NCI-H526 treated with DMSO at 0.1 percent for 48 hours (cell line): Measurements from ENCODE around the gene RNU2-63P.
"Not testable (repeated sequence)": the region's sequence is repeated elsewhere in the genome, so short reads cannot be mapped to it uniquely, and the experiment has no call there.

Source experiments
- DNase-seq: peaks from one replicate; lab custom pipeline; 2025; lab: John Stamatoyannopoulos, UW

RNU2-63P gene

DNA sequence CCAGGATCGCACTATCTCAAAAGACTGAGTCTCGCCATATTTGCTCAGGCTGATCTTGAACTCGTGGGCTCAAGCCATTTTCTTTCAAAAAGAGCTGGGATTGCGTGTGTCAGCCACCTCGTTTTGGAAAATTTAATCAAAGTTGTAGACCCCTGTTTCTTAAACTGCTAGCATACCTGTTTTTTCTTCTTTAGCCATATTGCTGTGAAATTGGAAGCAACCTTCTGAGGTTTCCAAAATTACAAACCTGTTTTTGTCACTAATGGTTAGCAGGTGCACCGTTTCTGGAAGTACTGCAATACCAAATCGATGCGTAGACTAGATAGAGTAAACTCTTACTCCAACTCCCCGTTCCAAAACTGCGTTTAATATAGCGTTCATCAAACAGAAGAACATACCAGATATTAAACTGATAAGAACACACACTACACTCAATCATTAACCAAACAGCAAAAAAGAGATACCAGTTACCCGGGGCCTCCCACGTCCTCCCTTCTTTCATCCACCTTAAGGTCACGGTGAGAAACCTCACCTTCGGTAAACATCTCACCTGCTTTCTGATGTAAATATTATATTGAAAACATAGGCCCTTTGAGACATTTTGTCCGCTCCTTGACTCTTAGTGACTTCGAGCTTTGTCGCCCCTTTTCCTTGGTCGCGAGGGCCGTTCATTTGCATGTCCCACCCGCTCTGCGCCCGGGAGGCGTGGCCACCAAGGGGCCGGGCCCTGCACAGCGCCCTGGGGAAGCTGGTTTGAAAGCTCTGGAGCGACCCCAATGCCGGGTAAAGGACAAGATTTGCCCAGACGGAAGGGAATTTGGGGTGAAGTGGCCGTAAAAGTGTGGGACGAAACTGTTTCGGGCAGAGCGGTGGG, at the start of gene RNU2-63P:
Gene RNU2-63P, minus strand, starts transcription at position 462 of the 874 bp plus-strand sequence.
- peak; percentile 98 for DNase-seq

- DNase-seq: no peak
These were observed 44.9 kb upstream of the RNU2-63P start for GRCh38 chr2:88061295-88061694.

DNA sequence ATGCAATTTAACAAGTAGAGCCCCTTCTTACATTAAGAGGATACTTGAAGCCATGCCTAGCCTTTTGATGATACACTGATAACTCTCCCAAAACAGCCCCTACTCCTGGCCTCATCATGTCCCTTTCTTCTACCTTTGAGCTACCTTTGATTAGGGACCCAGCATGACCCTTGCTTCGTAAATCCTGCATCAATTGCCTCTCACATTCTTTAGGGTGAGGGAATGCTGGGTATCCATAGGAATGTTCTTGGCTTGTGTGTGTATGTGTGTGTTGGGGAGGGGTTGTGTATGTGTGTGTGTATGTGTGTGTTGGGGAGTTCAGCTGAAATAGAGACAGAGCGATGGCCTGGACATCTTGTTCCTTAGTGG, 44.5 kb upstream of the RNU2-63P start:
- DNase-seq: no peak

GRCh38 chr2:88059979-88060906, 43.9 kb upstream of the RNU2-63P start:
- peak; percentile 67 for DNase-seq

GRCh38 chr2:88058191-88058590, 41.8 kb upstream of the RNU2-63P start:
- DNase-seq: no peak

GRCh38 chr2:88057437-88057844, 41.1 kb upstream of the RNU2-63P start:
- no peak for DNase-seq

- peak; percentile 87 for DNase-seq
These were observed 39.2 kb upstream of the RNU2-63P start, which contains the start of gene KRCC1 for GRCh38 chr2:88055371-88056128. KRCC1 (minus strand) TSS chr2:88055783; CDS start chr2:88028563, 27,220 bp downstream.

DNA sequence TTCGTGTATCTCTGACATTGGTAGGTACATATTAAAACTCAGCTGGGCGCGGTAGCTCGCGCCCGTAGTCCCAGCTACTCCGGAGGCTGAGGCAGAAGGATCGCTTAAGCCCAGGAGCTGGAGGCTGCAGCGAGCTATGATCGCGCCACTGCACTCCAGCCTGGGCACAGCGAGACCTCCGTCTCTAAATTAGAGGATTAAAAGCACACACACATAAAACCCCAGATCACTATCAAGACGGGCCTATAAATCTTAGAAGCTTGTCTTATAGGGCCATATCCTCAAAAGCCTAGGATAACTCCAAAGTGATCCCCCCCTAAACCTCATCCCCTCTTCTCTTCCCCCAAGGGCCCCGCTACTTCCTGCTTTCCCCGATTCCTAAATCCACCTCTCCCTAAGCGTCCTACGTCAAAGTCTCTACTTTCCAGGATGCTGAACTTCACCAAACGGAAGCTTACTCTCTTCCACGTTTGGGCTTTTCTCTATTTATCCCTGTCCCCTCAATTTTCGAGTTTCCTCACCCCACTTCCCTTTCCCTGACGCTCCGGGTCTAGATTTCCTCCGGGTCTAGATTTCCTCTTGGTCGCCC, 38.5 kb upstream of the RNU2-63P start:
- no peak for DNase-seq

DNA sequence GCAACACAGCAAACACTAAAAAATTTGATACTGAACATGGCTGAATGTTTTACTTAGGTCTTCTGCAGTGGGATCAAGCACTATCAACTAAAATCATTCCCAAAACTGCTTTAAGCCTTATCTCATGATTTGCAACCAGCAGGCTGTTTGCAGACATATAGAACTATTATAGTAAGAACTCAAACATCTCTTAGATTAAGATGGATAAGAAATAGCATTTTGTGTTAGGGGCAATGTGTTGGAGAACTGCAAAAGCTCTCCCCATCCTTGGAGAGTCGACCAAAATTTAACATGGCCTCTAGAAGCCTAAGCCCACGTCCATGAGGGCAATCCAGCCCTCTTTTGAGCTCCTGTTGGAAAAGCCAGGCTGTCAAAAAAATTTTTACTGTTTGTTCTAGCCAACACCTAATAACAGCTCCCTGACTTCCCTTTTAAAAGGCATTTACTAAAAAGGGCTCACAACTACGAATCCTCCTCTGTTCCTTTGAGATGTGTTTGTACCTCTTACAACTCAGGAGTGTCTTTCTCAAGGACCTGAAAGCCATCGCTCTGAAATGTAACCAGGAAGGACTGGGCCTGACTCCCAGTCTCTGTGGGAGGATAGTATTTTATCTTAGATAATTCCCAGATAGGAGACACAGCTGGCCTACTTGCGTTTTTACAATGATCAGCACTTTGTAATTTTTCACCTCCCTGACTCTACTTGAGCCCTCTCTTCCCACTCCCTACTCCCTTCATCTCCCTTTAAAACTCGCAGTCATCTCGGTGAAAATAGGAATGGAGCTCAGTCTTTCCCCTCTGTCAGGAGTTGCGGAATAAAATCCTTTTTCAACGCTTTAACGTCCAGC, 37.8 kb upstream of the RNU2-63P start:
- DNase-seq: no peak

DNA sequence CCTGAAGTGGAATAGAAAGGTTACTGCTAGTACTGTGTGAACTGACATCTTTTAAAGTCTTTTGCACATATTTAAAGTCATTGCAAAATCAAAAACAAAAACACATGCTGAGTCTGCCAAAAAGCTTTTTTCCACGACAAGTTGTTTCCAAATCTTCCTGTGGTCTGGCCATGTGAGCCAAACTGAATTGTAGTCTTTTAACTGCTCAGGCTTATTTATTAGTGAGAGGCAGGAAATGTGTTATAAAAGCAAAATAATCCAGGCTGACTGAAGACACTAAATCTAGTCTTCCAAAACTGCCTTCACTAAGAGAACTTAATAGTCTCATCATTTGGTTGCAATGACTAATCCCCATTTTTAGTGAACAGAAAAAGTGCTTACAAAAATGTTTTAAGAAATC, 36.9 kb upstream of the RNU2-63P start:
- no peak for DNase-seq

GRCh38 chr2:88051792-88052191, 35.4 kb upstream of the RNU2-63P start:
- no peak for DNase-seq

DNA sequence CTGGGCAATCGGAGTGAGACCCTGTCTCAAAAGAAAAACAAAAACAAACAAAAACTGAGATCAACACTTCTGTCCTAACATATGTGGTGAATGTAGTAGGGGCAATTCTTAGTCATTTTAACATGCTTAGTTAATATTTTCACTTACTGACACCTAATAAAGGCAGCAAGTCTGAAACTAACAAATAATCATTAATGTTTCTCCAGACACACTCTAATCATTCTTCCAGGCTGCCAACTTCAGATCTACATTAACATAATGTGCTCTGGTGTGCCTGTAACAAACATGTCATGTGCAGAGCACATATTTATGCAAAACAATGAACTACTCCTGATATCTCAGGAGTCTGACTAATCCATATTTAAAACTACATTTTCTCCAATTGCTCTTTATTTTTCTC, 33.3 kb upstream of the RNU2-63P start:
- DNase-seq: peak; percentile 16

DNA sequence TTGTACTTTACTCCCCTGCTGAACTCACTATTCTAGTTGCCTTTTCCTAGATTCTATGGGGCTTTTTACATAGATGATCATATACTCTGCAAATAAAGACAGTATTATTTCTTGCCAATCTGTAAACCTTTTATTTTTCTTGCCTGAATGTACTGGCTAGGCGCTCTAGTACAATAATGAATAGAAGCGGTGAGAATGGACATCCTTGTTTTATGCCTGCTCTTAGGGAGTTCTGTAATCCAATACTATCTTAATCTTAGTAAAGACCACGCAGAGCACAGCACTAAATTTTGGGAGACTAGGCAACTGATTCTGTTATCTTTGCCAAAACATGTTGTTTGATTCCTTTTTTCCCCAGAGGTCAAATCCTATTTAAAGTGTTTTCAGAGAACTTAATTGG, 32.2 kb upstream of the RNU2-63P start:
- no peak for DNase-seq

DNA sequence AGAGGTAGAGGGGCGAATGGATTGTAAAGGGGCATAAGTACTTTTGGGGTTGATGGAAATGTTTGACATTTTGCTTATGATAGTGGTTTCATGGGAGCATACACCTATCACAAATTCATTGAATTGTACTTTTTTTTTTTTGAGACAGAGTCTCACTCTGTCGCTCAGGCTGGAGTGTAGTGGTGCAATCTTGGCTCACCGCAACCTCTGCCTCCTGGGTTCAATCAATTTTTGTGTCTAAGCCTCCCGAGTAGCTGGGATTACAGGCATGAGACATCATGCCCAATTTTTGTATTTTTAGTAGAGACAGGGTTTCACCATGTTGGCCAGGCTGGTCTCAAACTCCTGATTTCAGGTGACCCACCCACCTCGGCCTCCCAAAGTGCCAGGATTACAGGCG, 29.2 kb upstream of the RNU2-63P start:
- not testable (repeated sequence) for DNase-seq

DNA sequence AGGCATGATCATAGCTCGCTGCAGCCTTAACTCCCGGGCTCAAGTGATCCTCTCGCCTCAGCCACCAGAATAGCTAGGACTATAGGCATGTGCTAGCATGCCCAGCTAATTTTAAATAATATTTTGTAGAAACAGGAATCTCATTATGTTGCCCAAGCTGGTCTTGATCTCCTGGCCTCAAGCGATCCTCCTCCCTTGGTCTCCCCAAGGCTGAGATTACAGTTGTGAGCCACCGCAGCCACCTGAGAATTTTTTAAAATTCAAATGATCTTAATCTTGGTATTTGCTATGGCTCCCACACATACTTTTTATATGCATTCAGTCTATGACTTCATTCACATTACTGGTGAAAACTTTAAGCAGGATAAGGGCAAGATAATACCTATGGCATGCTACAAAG, 26.1 kb upstream of the RNU2-63P start:
- DNase-seq: no peak

- no peak for DNase-seq
These were observed 22.1 kb upstream of the RNU2-63P start for GRCh38 chr2:88038263-88039105.

- no peak for DNase-seq
These were observed 20.3 kb upstream of the RNU2-63P start for GRCh38 chr2:88036606-88037005.

GRCh38 chr2:88036182-88036581, 19.8 kb upstream of the RNU2-63P start:
- DNase-seq: no peak

DNA sequence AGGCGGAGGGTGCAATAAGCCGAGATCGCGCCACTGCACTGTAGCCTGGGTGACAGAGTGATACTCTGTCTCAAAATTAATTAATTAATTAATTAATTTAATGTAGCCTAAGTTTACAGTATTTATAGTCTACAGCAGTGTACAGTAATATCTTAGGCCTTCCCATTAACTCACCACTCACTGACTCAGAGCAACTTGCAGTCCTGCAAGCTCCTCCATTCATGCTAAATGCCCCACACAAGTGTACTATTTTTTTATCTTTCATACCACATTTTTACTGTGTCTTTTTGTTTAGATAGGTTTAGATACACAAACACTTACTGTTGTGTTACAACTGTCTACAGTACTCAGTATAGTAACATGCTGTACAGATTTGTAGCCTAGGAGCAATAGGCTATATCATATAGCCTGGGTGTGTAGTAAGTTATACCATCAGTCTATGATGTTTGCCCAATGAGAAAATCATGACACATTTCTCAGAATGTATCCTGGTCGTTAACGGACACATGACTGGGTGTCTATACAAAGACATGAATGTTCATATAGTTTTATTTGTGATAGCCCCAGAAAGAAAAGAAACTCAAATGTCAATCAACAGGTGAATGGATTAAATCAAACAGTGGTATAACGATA, 15.8 kb upstream of the RNU2-63P start:
- no peak for DNase-seq
